Activated CD8-positive, alpha-beta memory T cell treated with anti-CD3 and anti-CD28 coated beads for 1 hour (primary cell): ENCODE results near the gene FAIM2.
"Not testable (repeated sequence)": the region's sequence is repeated elsewhere in the genome, so short reads cannot be mapped to it uniquely, and the experiment has no call there.

ENCODE experiments used
- DNase-seq, 2 donors: peaks; one replicate each; pipeline ENCODE4 v3.0.0-alpha.2; 2020; ENCODE audit warnings: low read depth in 1 of 2; ENCODE audit errors: extremely low read depth in 1 of 2

The FAIM2 gene

DNA sequence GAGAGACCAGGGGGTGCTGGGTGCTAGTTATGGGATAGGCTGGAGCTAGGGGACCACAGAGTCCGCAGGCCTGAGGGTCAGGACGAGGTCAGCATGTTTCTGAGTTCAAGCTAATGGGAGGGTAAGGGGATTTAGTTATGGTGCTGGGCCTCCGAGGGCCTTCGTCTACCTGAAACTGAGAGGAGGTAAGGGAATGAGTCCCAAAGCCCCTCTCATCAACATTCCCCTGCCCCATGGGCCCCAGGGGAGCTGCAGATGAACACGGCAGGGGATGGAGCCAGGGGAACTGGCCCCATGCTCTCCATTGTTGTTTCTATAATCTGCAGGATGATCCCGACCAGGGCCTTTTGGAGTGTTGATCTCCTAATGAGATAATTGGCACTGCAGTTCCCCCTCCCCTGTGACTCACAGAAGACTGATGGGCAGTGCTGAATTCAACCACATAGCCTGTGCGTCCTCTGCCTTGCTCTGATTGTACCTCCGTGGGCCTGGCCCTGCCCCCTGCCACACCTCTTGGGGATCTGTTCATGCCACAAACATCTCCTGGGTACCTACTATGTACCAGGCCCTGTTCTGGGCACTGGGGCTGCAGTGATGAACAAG is 21.4 kb downstream of the FAIM2 start:
- DNase-seq = no peak

DNA sequence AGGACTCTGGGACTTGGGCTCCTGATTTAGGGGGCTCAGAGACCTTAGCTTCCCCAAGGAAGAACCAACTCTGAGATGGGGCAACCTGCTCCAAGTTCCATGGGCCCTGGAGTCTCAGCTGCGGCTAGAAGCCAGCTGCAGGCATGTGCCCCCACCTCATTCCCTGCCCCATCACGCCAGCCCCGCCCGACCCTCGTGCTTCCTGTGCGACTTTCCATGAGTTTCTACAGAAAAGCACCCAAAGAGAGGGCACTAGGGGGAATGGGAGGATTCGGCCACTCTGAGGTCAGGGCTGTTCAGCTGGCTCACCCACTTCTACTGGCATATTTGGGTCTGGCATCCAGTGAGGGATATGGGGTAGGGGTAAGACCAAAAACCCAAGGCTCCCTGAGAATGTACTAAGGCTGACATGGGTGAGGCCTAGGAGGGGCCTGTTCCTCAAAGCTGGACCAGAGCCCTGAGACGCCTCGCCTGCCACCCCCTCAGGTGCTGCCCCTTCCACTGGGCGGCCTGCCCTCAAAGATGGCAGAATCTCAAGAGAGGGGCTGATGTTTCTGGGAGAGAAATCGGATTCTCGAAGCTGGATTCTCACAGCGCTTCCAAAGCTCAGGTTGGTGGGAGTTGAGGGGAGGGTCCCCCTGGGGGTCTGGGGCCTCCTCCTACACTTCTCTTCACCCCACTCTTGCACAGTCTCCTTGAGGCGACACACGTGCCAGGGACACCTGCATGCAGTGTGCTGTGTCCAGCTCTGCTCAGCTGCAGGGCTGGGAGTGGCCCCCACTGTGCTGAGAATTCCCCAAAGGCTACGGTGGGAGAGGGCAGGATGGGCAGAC is 22.1 kb downstream of the FAIM2 start:
- DNase-seq = no peak

DNA sequence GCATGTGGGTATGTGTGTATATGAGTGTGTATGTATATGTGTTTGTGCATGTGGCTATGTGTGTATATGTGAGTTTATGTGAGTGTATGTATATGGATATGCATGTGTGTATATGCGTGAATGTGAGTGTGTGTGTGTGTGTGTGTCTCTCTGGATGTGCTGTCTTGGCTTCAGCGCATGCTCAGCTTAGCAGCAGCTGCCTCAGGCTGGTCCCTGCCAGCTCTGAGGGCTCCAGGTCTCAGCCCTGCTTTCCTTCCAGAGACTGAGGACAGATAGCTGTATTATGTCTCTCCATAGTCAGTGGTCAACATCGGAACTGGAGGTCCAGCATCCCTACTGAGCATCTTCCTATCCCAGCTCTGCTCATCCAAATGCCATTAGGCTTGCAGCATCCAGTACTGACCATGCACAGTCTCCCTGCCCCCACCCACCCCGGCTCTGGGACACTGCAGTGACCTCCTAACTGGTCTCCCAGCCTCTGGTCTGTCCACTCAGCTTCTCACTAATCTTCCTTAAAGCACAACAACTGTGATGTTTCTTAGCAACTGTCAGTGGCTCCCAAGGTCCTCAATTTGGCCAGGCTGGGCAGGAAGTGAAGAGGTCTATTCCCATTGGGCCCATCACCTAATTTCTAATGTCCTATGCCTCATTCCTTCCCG is 22.8 kb downstream of the FAIM2 start:
- no peak for DNase-seq

DNA sequence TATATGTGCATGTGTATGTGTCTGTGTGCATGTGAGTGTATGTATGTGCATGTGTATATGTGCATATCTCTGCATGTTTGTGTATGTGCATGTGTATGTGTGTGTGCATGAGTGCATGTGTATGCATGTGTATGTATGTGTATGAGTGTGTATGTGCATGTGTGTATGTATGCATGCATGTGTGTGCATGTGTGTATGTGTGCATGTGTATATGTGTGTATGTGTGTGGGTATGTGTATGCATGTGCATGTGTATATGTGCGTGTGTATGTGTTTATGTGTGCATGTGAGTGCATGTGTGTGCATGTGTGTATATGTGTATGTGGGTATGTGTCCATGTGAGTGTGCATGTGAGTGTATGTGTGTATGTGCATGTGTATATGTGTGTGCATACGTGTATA is 24.6 kb downstream of the FAIM2 start:
- not testable (repeated sequence) for DNase-seq

DNA sequence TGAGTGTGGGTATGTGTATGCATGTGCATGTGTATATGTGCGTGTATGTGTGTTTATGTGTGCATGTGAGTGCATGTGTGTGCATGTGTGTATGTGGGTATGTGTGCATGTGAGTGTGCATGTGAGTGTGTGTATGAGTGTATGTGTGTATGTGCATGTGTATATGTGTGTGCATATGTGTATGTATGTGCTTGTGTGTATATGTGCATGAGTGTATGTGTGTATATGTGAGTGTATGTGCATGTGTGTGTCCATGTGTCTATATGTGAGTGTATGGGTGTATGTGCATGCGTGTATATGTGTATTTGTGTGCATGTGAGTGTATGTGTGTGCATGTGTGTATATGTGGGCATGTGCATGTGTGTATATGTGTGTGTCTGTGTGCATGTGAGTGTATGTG is 25.7 kb downstream of the FAIM2 start:
- DNase-seq = no peak

DNA sequence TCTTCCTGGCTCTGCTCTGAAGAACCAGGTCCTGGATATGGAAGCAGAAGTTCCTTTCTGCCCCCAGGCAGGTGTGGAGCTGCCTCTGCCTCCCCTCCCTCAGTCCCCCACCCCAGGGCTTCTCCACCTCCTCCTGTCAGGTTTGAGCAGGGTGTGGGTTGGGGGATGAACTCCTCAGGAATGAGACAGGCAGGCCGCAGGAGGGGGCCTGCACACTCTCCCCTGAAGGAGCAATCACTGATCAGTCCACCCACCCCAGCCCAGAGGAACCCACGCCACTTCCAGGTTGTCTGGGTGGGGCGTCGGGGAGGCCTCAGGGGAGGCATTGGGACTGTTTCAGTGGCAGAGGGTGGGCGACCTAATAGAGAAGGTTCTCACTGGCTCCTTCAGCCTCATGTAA is 26.6 kb downstream of the FAIM2 start:
- no peak for DNase-seq

DNA sequence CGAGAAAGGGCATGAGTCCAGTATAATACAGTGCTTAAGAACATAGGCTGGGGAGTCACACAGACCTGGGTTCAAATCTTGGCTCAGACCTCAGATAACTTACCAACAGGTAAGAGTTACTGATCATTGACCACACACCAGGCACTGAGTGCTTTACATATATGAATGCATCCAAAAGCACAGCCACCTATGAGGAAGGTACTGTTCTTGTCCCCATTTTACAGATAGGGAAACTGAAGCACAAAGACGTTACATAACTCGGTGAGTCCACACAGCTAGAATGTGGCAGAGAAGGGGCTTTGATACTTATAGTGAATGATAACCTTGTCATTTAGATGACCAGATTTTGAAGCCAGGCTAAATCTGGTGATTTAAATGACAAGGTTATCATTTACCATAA is 27.6 kb downstream of the FAIM2 start:
- no peak for DNase-seq

DNA sequence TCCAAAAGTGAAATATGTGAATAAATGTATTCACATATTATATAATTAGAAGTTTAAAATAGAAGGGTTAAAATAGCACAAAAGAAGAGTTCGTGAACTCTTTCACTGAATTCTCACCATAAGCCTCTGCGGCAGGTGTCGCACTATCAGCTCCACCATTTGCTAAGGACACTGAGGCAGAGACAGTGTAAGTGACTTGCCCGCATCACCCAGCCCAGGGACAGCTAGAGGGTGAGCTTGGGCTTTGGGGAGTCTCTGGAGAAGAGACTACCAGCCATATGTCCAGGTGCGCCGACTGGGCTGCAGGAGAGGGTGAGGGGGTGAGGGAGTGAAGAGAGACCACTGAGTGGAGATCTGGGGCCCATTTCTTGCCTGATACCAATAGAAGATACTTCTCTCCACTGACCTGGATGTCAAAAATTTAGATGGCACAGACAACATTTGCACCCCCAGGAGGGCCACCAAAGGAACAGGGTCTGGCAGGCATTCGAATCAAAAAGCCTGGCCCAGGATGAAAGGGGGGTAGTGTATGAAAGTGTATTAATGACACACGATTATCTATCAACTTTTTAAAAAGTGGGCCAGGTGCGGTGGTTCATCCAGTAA is 28.5 kb downstream of the FAIM2 start:
- no peak for DNase-seq

DNA sequence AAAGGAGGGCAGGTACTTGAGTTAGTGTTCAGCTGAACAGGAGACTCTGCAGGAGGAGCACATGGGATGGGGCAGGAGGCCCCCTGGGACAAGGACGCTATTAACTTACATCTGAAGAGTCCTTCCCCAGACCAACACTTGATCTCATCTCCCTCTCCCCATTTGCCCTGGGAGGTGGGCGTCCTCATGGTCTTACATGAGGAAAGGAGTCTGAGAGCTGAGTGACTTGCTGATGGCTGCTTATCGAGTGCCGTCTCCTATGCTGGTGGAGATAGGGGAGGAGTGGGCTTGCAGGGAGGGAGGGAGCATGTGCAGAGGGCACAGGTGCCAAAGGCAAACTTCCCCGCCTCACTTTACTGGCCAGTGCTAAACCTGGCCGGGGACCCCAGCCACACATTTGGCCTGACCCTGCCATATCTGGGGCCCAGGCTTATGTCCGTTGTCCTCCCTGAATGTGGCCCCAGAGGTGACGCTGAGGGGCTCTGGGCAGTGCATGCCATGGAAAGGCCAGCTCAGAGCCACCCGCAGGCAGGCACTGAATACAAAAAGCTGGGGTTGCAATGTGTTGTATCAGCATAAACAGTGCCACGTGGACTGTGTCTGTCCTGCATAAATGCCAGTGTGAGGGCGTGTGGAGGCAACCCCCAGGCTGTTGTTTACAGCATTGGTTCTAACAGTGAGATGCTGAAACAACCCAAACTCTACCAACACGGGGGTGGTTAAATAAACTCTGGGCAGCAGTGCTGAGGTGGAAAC is 29.4 kb downstream of the FAIM2 start:
- no peak for DNase-seq

DNA sequence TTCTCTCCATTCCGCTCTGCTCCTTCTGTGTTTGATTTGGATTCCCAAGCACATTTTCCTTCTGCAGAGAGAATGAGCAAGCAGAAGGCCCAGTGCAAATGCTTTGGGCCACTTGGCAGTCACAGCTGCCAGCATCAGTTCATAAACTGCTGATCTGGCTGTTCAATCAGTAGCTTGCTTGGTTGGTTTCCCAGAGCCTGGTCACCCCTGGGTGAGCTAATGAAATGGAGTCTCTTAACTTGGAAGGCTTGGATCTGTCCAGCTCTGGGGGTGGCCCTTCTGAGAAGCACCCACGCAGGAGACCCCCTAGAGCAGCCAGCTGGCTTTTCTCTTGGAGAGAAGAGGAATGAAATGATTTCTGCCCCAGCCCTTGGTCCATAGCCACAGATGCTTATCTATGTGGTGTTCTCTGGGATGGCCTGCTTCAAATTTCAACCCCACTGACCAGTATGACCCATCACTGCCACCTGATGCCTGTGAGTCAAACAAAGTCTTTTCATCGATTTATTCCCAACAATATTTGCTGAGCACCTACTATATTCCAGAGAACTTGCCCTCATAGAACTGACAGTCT is 30.3 kb downstream of the FAIM2 start:
- DNase-seq = no peak

DNA sequence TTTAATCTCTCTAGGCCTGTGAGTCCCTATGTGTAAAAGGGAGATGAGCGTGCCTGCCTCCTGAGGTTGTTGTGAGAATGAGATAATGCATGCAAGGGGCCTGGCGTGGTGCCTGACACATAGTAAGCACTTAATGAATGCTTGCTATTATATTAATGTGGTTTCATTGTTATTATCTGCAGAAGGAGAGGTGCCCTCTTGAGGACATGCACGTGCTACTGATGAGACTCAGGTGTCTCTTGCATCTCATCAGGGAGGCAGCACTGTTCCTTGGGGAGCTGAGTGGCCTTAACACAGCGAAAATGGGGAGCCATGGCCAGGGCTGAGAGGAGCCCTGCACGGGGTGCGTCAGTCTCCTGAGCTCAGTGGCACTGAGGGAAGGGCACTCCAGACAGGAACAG is 30.9 kb downstream of the FAIM2 start:
- no peak for DNase-seq

DNA sequence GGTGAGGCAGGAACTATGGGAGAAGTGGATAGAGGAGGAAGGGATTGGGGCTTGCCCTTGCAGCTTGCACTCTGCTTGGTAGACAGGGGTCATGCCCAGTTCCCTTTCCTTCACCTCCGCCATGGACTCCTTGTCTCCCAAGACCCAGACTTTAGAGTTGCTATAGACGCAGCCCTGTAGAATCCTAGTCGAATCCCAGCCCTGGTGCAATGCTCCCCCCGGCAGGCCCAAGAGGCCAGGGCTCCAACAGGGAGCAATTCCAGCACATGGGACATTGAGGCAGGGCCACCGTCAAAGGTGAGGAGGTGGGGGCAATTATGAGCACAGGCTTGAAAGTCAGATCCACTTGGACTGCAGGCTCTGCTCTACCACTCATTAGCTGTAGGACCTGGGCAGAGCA is 31.3 kb downstream of the FAIM2 start:
- no peak for DNase-seq

DNA sequence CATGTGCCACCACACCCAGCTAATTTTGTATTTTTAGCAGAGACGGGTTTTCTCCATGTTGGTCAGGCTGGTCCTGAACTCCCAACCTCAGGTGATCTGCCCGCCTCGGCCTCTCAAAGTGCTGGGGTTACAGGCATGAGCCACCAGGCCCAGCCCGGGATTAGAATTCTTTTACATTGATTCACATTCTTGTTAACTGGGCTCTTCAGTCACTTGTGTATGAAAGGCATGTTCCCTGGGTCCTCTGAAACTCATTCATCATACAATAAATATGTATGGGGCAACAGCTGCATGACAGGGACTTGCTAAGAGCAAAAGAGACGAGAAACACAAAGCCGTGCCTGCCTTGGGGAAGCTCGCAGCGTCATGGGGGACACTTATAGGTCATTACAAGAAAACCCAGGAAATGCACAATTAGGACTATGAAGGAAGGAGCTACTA is 31.9 kb downstream of the FAIM2 start:
- not testable (repeated sequence) for DNase-seq

DNA sequence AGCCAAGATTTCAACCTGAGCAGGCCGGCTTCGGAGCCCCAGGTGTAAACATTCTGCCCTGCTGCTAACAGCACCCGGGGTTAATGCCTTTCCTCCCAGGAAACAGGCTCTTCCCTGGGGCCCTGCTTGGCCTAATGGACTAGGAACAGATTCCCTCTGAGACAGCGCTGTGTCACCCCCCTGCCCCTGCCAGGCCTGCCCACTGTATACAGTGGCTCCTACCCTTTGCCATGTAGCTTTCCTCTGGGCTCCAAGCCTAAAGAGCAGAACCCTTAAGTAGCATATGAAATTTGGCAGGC is 32.5 kb downstream of the FAIM2 start:
- no peak for DNase-seq

DNA sequence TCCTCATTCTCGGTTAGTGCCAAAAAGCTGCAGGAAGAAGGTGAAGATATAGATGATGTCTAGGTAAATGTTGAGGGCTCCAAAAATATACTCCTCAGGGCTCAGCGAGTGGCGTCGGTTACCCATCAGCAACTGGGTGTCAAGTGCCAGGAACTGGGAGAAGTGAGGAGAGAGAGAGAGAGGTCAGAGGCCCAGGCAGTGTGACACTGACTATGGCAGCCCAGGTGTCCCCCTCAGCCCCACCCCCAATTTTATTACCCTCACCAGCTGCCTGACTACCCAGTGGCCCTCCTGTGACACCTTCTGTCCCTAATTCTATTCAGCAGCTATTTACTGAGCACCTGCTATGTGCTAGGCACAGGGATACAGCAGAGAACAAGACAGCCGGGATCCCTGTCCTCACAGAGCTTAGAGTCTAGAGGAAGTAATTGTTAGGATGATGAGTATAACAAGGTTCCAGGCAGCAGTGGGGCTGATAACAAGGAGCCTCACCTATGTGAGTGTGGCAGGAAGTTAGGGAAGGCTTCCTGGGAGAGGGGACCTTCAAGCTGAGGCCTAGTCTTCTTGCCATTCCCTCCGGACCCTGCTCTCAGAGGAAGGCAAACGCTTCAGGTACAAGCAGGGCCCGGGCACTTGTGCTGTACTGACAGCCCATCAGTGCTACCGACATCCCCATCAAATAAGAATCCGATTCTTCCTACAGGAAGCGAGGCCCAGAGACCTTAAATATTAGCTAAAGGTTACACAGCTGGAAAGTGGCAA is 33.0 kb downstream of the FAIM2 start:
- no peak for DNase-seq

DNA sequence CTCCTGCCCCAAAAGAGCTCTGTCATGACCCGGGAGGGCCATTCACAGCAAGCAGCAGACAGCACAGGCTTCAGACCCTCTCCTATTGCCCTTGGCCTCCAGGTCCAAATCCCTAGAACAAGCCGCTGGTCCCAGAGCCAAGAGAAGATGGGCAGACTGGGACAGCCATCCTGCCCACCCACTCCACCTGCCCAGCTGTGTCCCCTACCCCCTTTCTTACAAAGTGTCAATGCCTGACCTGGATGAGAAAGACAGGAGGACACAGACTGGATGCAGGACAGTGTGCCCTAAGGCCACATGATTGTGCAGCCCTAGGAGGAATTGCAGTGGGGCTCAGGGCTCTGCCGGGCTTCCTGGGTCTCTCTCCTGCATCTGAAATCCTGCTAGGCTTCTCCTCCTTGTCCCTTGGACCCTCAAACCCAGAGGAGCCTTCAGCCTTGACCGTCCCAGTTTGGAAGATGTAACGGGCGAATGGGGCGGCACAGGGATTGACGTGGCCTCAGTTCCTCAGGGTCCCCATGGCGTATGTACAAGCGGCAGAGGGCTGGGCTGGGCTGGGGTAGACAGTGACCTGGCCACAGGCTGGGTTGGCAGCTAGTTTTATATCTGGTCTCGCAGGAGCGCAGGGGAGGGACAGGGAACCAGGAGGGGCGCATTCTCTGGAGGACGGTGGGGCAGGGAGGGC is 33.7 kb downstream of the FAIM2 start:
- no peak for DNase-seq

DNA sequence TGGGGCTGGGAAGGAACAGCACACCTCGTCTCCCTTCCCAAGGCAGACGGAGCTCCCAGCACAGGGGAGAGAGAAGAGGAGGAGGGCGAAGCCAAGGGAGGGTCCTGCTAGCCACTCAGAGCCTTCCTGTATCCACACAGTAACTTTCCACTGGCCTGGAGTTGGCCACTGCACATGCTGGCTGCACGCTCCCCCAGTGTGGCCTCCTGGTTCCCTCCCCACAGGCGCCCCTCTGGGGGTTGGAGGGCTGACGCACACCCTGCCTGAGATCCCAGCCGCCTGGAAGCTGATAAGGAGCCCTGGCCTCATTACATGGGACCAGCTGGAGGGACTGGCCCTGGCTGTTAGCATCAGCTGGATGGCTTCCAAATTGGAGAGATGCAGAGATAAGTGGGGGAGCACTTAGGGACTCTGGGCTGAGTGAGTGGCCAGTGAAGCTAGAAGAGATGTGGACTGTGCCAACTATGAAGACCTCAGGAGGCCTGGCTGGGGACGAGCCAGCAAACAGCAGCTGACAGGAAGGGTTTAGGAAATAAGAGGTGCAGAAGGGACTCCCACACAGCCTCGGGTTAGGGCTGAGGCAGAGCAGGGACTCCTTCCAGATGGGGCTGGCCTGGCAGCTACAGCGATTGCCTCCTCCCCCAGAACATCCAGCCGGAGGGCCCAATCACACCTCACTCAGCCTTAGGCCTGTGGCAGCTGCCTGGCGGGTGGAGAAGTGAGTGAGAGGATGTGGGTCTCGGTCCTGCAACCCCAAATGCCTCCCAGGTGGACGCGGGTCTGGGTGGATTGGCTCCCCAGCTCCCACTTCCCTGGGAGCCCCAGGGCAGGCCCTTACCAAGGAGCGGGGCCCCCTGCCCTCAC is 34.5 kb downstream of the FAIM2 start:
- DNase-seq = no peak

DNA sequence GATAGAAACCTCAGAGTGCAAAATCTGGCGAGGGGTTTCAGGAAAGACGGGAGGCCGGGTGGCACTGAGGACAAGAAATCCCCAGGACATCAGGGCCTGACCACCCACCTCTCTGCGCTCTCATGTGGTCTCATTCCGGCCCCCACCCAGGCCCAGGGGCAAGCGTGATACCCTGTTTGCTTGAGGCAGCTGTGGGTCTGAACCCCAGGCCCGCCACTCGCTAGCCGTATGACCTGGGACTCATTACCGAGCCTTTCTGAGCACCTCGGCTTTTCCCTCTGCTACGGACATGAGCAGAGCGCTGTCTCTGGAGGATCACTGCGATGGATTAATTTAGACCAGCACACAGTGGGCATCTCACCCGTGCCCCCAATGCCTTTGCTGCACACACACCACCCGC is 35.3 kb downstream of the FAIM2 start:
- DNase-seq = no peak
